Adrenal gland (tissue), 12 donors: ENCODE measurements around the gene DPYD. TPM values are rescaled to one million over a fixed set of nuclear protein-coding genes. Genes with fewer than 3 reads are reported as not detected.

Experiments used
- DNase-seq, 7 donors: peaks; one replicate each; pipeline ENCODE4 v3.0.0-alpha.2; 2019 to 2020
- H3K27ac ChIP-seq, 5 donors: fragments of 200-600 bp; sonication (generic) in 4 of 5; 1 replicate in 3 of 5; 2 replicates in 2 of 5; pipeline versions ENCODE4 v1.5.1 to v1.8.0; 2016 to 2020; ENCODE audit warnings: mild to moderate bottlenecking in 1 of 5
- H3K27me3 ChIP-seq: fragments of 200-600 bp; 2 replicates; pipeline ENCODE4 v1.8.0; 2021
- H3K36me3 ChIP-seq, 2 donors: fragments of 200-600 bp; replicated peaks in 1 of 2; 1 replicate in 1 of 2; 2 replicates in 1 of 2; pipeline versions ENCODE4 v1.5.1 to v1.8.0; 2018 to 2022
- H3K4me1 ChIP-seq, 2 donors: fragments of 200-600 bp; replicated peaks in 1 of 2; 1 replicate in 1 of 2; 2 replicates in 1 of 2; pipeline versions ENCODE4 v1.5.1 to v1.8.0; 2018 to 2021
- H3K4me3 ChIP-seq, 4 donors: fragments of 200-600 bp; sonication (generic) in 3 of 4; one replicate each; pipeline ENCODE4 v1.5.1; 2016 to 2018
- H3K9me3 ChIP-seq, 3 donors: fragments of 200-600 bp; sonication (generic) in 1 of 3; replicated peaks in 1 of 3; 1 replicate in 2 of 3; 2 replicates in 1 of 3; pipeline versions ENCODE4 v1.5.1 to v1.8.0; 2016 to 2021
- CTCF ChIP-seq, 6 experiments: fragments of 450-650 bp in 4 of 6; fragments of 200-600 bp in 2 of 6; sonication (generic) in 1 of 6; IDR thresholded peaks; 1 replicate in 5 of 6; 2 replicates in 1 of 6; pipeline versions ENCODE4 v1.5.1 to v1.8.0; 2016 to 2021; ENCODE audit warnings: antibody characterized with exemption in 6 of 6, mild to moderate bottlenecking in 2 of 6, moderate library complexity in 1 of 6
- POLR2A ChIP-seq, 2 donors: fragments of 450-650 bp; IDR thresholded peaks; one replicate each; pipeline ENCODE4 v1.6.1; 2017; ENCODE audit warnings: antibody characterized with exemption in 2 of 2, mild to moderate bottlenecking in 2 of 2, moderate library complexity in 1 of 2
- WGBS, 4 donors: extraction: QIAGEN DNeasy Blood & Tissue Kit in 2 of 4; methylation state at CpG; one replicate each; pipeline versions ENCODE4 v1.1.5 to v1.1.7; 2013 to 2017; 5-methylcytosine and 5-hydroxymethylcytosine counted together
- intact Hi-C, 2 donors: fragments of 100-400 bp; cut with DNase I; formaldehyde crosslinking; loops; one replicate each; pipeline versions ENCODE4 v1.14.1 to v1.15.0; 2022 to 2023
- polyA plus RNA-seq, 3 donors: library from polyadenylated mRNA; stranded (reverse); fragments of 200-250 nt in 2 of 3; fragments of 350-450 nt in 1 of 3; fragmentation: Illumina TruSeq in 1 of 3; extraction: RNeasy Lipid Tissue Mini Kit (QIAGEN cat#74804) in 1 of 3; gene quantifications; one replicate each; pipeline ENCODE4 v1.2.3, GENCODE V29; 2013 to 2014
- total RNA-seq, 9 donors: library from RNA; depleted of rRNA in 4 of 9; stranded (reverse); fragments of >200 nt in 4 of 9; fragments of 120-200 nt in 1 of 9; fragmentation: NEBNext Ultra II Directional in 1 of 9; extraction: Animal tissue kit (Norgen Biotek cat#: 25700) in 1 of 9; gene quantifications; one replicate each; pipeline versions ENCODE4 v1.1.0 to v1.2.4, GENCODE V29; 2013 to 2023
- donor health status: healthy with polysubstance abuse.
- donor health status: Bipolar disorder and iron deficiency.
- donor health status: DM: yes; HTN: yes; CAD: no.
- donor health status: DM: no; HTN: no; CAD: no.
- donor health status: DM: no; HTN: no; CAD: no.
- donor health status: DM: yes; HTN: yes; CAD: no.

DPYD gene
- total and polyA plus RNA-seq, 12 donors = 6.6 to 73.1 (median 30.2) TPM

GRCh38 chr1:97646071-97646470, 274.8 kb downstream of the DPYD start:
- Histone ChIP-seq H3K4me1 (peaks cover 3 to 6% of the 10 kb centered on the region in 2 donors), H3K9me3 (peaks cover 0 to 11% (median 0%) of the 10 kb centered on the region in 3 donors), H3K27ac (no peak overlapping the region), H3K27me3 (no peaks in the 10 kb centered on the region), H3K36me3 (no peaks in the 10 kb centered on the region), H3K4me3 (no peak overlapping the region)
- no peak for DNase-seq
- WGBS, 4 donors = 94 to 100% (median 97%) methylated on average over 1 of the region's 1 CpG
- no peak for TF ChIP-seq CTCF (IDR thresholded peaks at IDR 0.05)
- TF ChIP-seq POLR2A (IDR thresholded peaks at IDR 0.05) = no peak
- intact Hi-C loops = no loop called here

GRCh38 chr1:97640677-97641076, 280.2 kb downstream of the DPYD start:
- DNase-seq = no peak
- no peaks in the 10 kb centered on the region for H3K4me1 ChIP-seq
- no peaks in the 10 kb centered on the region for H3K27me3 ChIP-seq
- intact Hi-C loops = no loop called here
- H3K36me3 ChIP-seq = no peaks in the 10 kb centered on the region
- H3K9me3 ChIP-seq = peaks cover 0 to 3% (median 0%) of the 10 kb centered on the region in 3 donors
- no peak overlapping the region for H3K27ac ChIP-seq
- H3K4me3 ChIP-seq = no peak overlapping the region
- no peak for TF ChIP-seq POLR2A (IDR thresholded peaks at IDR 0.05)
- TF ChIP-seq CTCF (IDR thresholded peaks at IDR 0.05) = no peak

- intact Hi-C loops = no loop called here
These were observed 283.9 kb downstream of the DPYD start for GRCh38 chr1:97636941-97637340.

GRCh38 chr1:97634758-97635157, 286.1 kb downstream of the DPYD start:
- Histone ChIP-seq H3K4me3 (no peak overlapping the region), H3K36me3 (no peaks in the 10 kb centered on the region), H3K27me3 (no peaks in the 10 kb centered on the region), H3K27ac (no peak overlapping the region), H3K9me3 (no peaks in the 10 kb centered on the region), H3K4me1 (peaks cover 0 to 7% of the 10 kb centered on the region in 2 donors)
- TF ChIP-seq POLR2A (IDR thresholded peaks at IDR 0.05) (no peak), CTCF (IDR thresholded peaks at IDR 0.05) (no peak)
- 83 to 95% (median 89%) methylated on average over 2 of the region's 2 CpGs for WGBS, 4 donors
- no peak for DNase-seq
- intact Hi-C loops = no loop called here

More at GRCh38 chr1:97636941-97637340, 283.9 kb downstream of the DPYD start:
- H3K36me3 ChIP-seq = no peaks in the 10 kb centered on the region
- DNase-seq = no peak
- TF ChIP-seq POLR2A (IDR thresholded peaks at IDR 0.05) = no peak
- no peak for TF ChIP-seq CTCF (IDR thresholded peaks at IDR 0.05)
- no peak overlapping the region for H3K27ac ChIP-seq
- H3K4me1 ChIP-seq = peaks cover 0 to 6% of the 10 kb centered on the region in 2 donors
- no peak overlapping the region for H3K4me3 ChIP-seq
- H3K27me3 ChIP-seq = no peaks in the 10 kb centered on the region
- H3K9me3 ChIP-seq = no peaks in the 10 kb centered on the region
